ENCODE measurements around the gene AK1. TPM values are rescaled to one million over a fixed set of nuclear protein-coding genes. Genes with fewer than 3 reads are reported as not detected.
A peak's percentile ranks its signal among the peaks of the same experiment; 100 is the strongest.

AK1 gene
- total and polyA plus RNA-seq, 2 of the 13 experiments (the other 11 are each of a cell fraction or from before 2014, with no cell fraction given): 19.1 to 32.8 TPM

DNA sequence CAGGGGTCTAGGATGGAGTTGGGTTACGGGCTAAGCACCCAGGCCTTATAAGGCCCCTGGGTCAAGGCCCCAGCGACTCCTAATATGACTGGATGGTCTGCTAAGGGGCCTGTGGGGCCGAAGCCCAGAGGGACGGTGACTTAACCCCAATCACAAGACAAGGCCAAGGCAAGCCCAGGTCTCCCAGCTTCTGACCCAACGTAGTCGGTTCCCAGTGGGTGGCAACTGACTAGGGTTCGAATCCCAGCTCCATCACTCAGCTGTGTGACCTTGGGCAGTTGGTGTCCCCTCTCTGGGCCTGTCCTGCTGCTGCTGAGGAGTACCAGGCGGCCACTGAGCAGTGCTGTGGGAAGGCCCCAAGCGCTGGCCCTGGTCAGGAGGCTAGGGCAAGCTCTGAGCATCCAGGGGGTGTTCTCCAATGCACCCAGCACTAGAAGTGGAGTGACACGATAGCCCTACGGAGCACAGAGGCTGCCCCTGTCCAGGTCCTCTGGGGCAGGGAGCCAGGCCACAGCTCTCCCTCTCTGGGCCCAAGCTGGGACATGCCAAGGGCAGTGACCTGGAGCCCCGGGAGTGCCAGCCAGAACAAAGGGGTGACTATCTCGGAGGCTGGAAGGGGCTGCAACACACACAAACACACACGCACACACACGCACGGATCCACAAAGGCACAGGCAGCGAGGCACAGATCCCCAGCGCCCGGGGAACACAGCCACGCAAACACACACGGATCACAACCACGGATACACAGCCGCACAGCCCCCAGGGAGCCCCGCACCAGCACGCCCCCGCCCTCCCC lies 512 bp downstream of the AK1 start (continued):
- TF ChIP-seq, protein P1, sequence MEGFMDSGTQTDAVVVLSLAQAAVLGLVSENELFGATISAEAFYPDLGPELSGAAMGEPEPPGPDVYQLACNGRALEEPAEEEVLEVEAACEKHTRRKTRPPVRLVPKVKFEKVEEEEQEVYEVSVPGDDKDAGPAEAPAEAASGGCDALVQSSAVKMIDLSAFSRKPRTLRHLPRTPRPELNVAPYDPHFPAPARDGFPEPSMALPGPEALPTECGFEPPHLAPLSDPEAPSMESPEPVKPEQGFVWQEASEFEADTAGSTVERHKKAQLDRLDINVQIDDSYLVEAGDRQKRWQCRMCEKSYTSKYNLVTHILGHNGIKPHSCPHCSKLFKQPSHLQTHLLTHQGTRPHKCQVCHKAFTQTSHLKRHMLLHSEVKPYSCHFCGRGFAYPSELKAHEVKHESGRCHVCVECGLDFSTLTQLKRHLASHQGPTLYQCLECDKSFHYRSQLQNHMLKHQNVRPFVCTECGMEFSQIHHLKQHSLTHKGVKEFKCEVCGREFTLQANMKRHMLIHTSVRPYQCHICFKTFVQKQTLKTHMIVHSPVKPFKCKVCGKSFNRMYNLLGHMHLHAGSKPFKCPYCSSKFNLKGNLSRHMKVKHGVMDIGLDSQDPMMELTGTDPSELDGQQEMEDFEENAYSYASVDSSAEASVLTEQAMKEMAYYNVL (CRISPR knock-in tag; IDR thresholded peaks at IDR 0.05; ENCODE audit: borderline replicate concordance): 0 out of 2 replicates have a peak, but pooled peaks have one; percentile 38
- peak; percentile 76 for TF ChIP-seq ZMYM3 (CRISPR knock-in tag; IDR thresholded peaks at IDR 0.05)
- TF ChIP-seq, protein P2, sequence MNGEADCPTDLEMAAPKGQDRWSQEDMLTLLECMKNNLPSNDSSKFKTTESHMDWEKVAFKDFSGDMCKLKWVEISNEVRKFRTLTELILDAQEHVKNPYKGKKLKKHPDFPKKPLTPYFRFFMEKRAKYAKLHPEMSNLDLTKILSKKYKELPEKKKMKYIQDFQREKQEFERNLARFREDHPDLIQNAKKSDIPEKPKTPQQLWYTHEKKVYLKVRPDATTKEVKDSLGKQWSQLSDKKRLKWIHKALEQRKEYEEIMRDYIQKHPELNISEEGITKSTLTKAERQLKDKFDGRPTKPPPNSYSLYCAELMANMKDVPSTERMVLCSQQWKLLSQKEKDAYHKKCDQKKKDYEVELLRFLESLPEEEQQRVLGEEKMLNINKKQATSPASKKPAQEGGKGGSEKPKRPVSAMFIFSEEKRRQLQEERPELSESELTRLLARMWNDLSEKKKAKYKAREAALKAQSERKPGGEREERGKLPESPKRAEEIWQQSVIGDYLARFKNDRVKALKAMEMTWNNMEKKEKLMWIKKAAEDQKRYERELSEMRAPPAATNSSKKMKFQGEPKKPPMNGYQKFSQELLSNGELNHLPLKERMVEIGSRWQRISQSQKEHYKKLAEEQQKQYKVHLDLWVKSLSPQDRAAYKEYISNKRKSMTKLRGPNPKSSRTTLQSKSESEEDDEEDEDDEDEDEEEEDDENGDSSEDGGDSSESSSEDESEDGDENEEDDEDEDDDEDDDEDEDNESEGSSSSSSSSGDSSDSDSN (CRISPR knock-in tag; IDR thresholded peaks at IDR 0.05): peak; percentile 19; the same call in 1 of the 2 replicates
- TF ChIP-seq SALL2 (CRISPR knock-in tag; IDR thresholded peaks at IDR 0.05): 0 out of 2 replicates have a peak, but pooled peaks have one; percentile 40
- TF ChIP-seq KDM5B (CRISPR knock-in tag; IDR thresholded peaks at IDR 0.05; ENCODE audit: borderline replicate concordance): 0 out of 2 replicates have a peak, but pooled peaks have one; percentile 39
- TF ChIP-seq SMYD3 (CRISPR knock-in tag; IDR thresholded peaks at IDR 0.05): no peak
- TF ChIP-seq EEA1 (CRISPR knock-in tag; IDR thresholded peaks at IDR 0.05; ENCODE audit: borderline replicate concordance): 0 out of 2 replicates have a peak, but pooled peaks have one; percentile 2
- TF ChIP-seq REPIN1 (CRISPR knock-in tag; IDR thresholded peaks at IDR 0.05; ENCODE audit: borderline replicate concordance, low read depth): no peak
- TF ChIP-seq LCORL (IDR thresholded peaks at IDR 0.05): no peak
- peak; percentile 29; the same call in 1 of the 2 replicates for TF ChIP-seq LCORL (CRISPR knock-in tag; IDR thresholded peaks at IDR 0.05)
- TF ChIP-seq, protein P3, sequence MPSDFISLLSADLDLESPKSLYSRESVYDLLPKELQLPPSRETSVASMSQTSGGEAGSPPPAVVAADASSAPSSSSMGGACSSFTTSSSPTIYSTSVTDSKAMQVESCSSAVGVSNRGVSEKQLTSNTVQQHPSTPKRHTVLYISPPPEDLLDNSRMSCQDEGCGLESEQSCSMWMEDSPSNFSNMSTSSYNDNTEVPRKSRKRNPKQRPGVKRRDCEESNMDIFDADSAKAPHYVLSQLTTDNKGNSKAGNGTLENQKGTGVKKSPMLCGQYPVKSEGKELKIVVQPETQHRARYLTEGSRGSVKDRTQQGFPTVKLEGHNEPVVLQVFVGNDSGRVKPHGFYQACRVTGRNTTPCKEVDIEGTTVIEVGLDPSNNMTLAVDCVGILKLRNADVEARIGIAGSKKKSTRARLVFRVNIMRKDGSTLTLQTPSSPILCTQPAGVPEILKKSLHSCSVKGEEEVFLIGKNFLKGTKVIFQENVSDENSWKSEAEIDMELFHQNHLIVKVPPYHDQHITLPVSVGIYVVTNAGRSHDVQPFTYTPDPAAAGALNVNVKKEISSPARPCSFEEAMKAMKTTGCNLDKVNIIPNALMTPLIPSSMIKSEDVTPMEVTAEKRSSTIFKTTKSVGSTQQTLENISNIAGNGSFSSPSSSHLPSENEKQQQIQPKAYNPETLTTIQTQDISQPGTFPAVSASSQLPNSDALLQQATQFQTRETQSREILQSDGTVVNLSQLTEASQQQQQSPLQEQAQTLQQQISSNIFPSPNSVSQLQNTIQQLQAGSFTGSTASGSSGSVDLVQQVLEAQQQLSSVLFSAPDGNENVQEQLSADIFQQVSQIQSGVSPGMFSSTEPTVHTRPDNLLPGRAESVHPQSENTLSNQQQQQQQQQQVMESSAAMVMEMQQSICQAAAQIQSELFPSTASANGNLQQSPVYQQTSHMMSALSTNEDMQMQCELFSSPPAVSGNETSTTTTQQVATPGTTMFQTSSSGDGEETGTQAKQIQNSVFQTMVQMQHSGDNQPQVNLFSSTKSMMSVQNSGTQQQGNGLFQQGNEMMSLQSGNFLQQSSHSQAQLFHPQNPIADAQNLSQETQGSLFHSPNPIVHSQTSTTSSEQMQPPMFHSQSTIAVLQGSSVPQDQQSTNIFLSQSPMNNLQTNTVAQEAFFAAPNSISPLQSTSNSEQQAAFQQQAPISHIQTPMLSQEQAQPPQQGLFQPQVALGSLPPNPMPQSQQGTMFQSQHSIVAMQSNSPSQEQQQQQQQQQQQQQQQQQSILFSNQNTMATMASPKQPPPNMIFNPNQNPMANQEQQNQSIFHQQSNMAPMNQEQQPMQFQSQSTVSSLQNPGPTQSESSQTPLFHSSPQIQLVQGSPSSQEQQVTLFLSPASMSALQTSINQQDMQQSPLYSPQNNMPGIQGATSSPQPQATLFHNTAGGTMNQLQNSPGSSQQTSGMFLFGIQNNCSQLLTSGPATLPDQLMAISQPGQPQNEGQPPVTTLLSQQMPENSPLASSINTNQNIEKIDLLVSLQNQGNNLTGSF (CRISPR knock-in tag; IDR thresholded peaks at IDR 0.05): 0 out of 2 replicates have a peak, but pooled peaks have one; percentile 30
- no peak for TF ChIP-seq AHR (CRISPR knock-in tag; IDR thresholded peaks at IDR 0.05)
- TF ChIP-seq, protein P4, sequence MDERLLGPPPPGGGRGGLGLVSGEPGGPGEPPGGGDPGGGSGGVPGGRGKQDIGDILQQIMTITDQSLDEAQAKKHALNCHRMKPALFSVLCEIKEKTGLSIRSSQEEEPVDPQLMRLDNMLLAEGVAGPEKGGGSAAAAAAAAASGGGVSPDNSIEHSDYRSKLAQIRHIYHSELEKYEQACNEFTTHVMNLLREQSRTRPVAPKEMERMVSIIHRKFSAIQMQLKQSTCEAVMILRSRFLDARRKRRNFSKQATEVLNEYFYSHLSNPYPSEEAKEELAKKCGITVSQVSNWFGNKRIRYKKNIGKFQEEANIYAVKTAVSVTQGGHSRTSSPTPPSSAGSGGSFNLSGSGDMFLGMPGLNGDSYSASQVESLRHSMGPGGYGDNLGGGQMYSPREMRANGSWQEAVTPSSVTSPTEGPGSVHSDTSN (CRISPR knock-in tag; IDR thresholded peaks at IDR 0.05): no peak
- 0 out of 2 replicates have a peak, but pooled peaks have one; percentile 20 for TF ChIP-seq DR1 (CRISPR knock-in tag; IDR thresholded peaks at IDR 0.05)
- 0 out of 2 replicates have a peak, but pooled peaks have one; percentile 13 for TF ChIP-seq ZNF451 (CRISPR knock-in tag; IDR thresholded peaks at IDR 0.05)
- TF ChIP-seq ZNF772 (CRISPR knock-in tag; IDR thresholded peaks at IDR 0.05): peak; percentile 14; the same call in 1 of the 2 replicates

Data from HepG2 (cell line).